Heart right ventricle (tissue), 16 donors: ENCODE measurements around the gene ATP2B3. TPM values are rescaled to one million over a fixed set of nuclear protein-coding genes. Genes with fewer than 3 reads are reported as not detected.

Experiments used
- ATAC-seq, 8 donors: fragments of 200-7000 bp; cut with Tn5 transposase; one replicate each; pipeline ENCODE4 v1.9.1; 2020; ENCODE audit warnings: mild to moderate bottlenecking in 8 of 8, moderate library complexity in 8 of 8, moderate number of reproducible peaks in 1 of 8
- DNase-seq, 2 donors: peaks; one replicate each; pipeline ENCODE4 v3.0.0-alpha.2; 2020
- H3K27ac ChIP-seq, 10 donors: fragments of 200-600 bp; sonication (generic) in 2 of 10; one replicate each; pipeline versions ENCODE4 v1.5.0 to v1.8.0; 2020 to 2022; ENCODE audit warnings: mild to moderate bottlenecking in 3 of 10
- H3K27me3 ChIP-seq, 7 donors: fragments of 200-600 bp; one replicate each; pipeline ENCODE4 v1.8.0; 2021 to 2022; ENCODE audit warnings: mild to moderate bottlenecking in 2 of 7
- H3K36me3 ChIP-seq, 9 donors: fragments of 200-600 bp; sonication (generic) in 1 of 9; one replicate each; pipeline versions ENCODE4 v1.5.0 to v1.8.0; 2020 to 2022; ENCODE audit warnings: mild to moderate bottlenecking in 2 of 9
- H3K4me1 ChIP-seq, 9 donors: fragments of 200-600 bp; sonication (generic) in 1 of 9; one replicate each; pipeline versions ENCODE4 v1.5.0 to v1.8.0; 2020 to 2022; ENCODE audit warnings: mild to moderate bottlenecking in 4 of 9
- H3K4me3 ChIP-seq, 10 donors: fragments of 200-600 bp; sonication (generic) in 2 of 10; one replicate each; pipeline versions ENCODE4 v1.5.0 to v1.8.0; 2020 to 2022; ENCODE audit warnings: mild to moderate bottlenecking in 7 of 10, moderate library complexity in 2 of 10
- H3K9me3 ChIP-seq, 11 donors: fragments of 200-600 bp in 10 of 11; sonication (generic) in 2 of 11; one replicate each; pipeline versions ENCODE4 v1.5.0 to v1.8.0; 2013 to 2022; ENCODE audit warnings: mild to moderate bottlenecking in 2 of 11, control low read depth in 1 of 11, moderate library complexity in 1 of 11
- WGBS, 2 donors: extraction: QIAGEN DNeasy Blood & Tissue Kit; methylation state at CpG; one replicate each; pipeline ENCODE4 v1.1.7; 2013; ENCODE audit warnings: inconsistent platforms in 1 of 2; 5-methylcytosine and 5-hydroxymethylcytosine counted together
- intact Hi-C, 10 donors: fragments of 100-400 bp; cut with DNase I; formaldehyde crosslinking; loops; one replicate each; pipeline versions ENCODE4 v1.11.1 to v1.14.2; 2022
- polyA plus RNA-seq, 2 donors: library from polyadenylated mRNA; stranded (reverse); fragments of 200-250 nt; gene quantifications; one replicate each; pipeline ENCODE4 v1.2.3, GENCODE V29; 2013
- total RNA-seq, 10 donors: library from RNA; stranded (reverse); fragmentation: NEBNext Ultra II Directional in 3 of 10; extraction: Animal tissue kit (Norgen Biotek cat#: 25700) in 3 of 10; gene quantifications; one replicate each; pipeline versions ENCODE4 v1.2.1 to v1.2.4, GENCODE V29; 2021 to 2023
- TF ChIP-seq, protein P1 (sequence below), 9 donors: fragments of 200-600 bp; sonication (generic) in 2 of 9; IDR thresholded peaks; one replicate each; pipeline versions ENCODE4 v1.5.0 to v1.8.0; 2021 to 2022; ENCODE audit warnings: antibody characterized with exemption in 9 of 9, mild to moderate bottlenecking in 5 of 9, moderate library complexity in 1 of 9
- donor health status: Arrhythmogenic right ventricular cardiomyopathy.
- donor health status: ischemic (EF 13 %, LVEDD 7.1; RV severe dilation, severe dysfunction).
- donor health status: healthy with polysubstance abuse.
- donor health status: DM: no; HTN: yes; CAD: no.
- donor health status: DM: no; HTN: no; CAD: no.
- donor health status: ischemic (EF 25% LVEDD 6.9; RV normal size, moderate dysfunction).
- donor health status: ischemic (EF 25% LVEDD 5.7; RV mildly dilated, moderate dysfunction).
- donor health status: healthy.
- donor health status: DM: yes; HTN: yes; CAD: no.
- donor health status: Ischemic cardiomyopathy.
- donor health status: ischemic (EF 35%, LVEDD 5.7; RV mildly dilated, moderate dysfunction).
- donor health status: nonischemic (EF 11% LVEDD 7.7; RV severe dilation, severe dysfunction).
- donor health status: DM: yes; HTN: yes; CAD: no.
- donor health status: PGD.
- donor health status: ischemic (EF 29% LVEDD 5.4; RV normal size, mild dysfunction).
- donor health status: nonischemic (EF 23%, LVEDD 6.1; RV moderate dilation, normal function).

ATP2B3 gene
- total and polyA plus RNA-seq, 12 donors = not detected

DNA sequence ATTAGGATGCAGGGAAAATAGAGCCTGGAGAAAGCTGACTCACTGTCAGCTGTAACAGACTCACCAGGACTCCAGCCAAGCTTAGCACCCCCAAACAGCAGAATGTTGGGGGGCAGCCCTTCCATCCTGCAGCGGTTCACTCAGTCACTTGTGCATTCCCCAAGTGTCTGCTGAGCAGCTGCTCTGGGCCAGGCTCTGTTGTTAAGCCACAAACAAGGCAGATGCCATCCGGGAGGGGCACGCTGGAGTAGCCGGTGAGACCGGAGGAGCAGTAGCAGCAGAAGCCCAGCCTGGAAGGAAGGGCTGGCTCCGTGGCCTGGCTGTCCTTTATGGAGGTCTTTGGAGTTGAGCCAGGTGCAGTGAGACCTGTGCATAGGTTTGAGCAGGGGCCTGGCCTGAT, 59.5 kb downstream of the ATP2B3 start:
- Histone ChIP-seq H3K27me3 (peaks cover 0 to 31% (median 0%) of the 10 kb centered on the region in 7 donors), H3K36me3 (no peaks in the 10 kb centered on the region), H3K4me3 (no peak overlapping the region), H3K4me1 (no peaks in the 10 kb centered on the region), H3K9me3 (no peaks in the 10 kb centered on the region), H3K27ac (no peak overlapping the region)
- WGBS, 2 donors = 95 to 96% methylated on average over 6 of the region's 6 CpGs
- TF ChIP-seq, protein P1, sequence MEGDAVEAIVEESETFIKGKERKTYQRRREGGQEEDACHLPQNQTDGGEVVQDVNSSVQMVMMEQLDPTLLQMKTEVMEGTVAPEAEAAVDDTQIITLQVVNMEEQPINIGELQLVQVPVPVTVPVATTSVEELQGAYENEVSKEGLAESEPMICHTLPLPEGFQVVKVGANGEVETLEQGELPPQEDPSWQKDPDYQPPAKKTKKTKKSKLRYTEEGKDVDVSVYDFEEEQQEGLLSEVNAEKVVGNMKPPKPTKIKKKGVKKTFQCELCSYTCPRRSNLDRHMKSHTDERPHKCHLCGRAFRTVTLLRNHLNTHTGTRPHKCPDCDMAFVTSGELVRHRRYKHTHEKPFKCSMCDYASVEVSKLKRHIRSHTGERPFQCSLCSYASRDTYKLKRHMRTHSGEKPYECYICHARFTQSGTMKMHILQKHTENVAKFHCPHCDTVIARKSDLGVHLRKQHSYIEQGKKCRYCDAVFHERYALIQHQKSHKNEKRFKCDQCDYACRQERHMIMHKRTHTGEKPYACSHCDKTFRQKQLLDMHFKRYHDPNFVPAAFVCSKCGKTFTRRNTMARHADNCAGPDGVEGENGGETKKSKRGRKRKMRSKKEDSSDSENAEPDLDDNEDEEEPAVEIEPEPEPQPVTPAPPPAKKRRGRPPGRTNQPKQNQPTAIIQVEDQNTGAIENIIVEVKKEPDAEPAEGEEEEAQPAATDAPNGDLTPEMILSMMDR (IDR thresholded peaks at IDR 0.05) = no peak
- intact Hi-C loops = no loop called here
- DNase-seq (no peak), ATAC-seq (no peak)

DNA sequence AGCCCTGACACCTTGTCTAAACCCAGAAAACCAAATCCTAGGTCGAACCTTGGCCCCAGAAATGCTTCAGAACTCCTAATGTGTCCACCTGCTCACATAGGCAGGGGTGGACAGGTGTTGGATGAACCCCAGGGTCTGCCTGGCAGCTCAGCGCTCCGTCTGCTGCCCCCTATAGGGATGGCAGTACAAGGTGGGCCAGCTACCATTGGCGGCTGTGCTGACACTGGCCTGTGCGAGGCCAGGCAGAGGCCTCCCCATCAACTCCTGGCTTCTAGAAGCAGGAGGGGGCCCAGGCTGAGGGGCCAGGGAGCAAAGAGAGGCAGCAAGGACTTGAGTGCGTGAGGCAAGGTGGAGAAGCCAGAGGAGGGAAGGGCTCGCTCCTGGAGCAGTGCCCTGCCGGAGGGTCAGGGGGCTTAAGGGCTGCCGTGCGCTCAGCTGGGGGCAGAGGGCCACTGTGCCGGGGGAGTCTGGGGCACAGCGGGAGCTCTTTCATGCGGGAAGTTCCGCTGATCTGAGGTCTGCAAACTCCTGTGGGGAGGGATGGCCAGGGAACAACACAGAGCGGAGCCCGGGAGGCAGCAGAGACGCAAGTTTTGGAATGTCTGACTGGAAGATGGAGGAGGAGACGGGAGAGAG, 60.9 kb downstream of the ATP2B3 start:
- H3K27ac ChIP-seq = no peak overlapping the region
- 91 to 92% methylated on average over 15 to 18 of the region's 18 CpGs for WGBS, 2 donors
- no peaks in the 10 kb centered on the region for H3K9me3 ChIP-seq
- peaks cover 0 to 22% (median 0%) of the 10 kb centered on the region in 7 donors for H3K27me3 ChIP-seq
- ATAC-seq = no peak
- TF ChIP-seq, protein P1 (IDR thresholded peaks at IDR 0.05) = no peak
- DNase-seq = no peak
- intact Hi-C loops = no loop called here
- no peaks in the 10 kb centered on the region for H3K36me3 ChIP-seq
- H3K4me3 ChIP-seq = no peak overlapping the region
- peaks cover 0 to 6% (median 0%) of the 10 kb centered on the region in 9 donors for H3K4me1 ChIP-seq

DNA sequence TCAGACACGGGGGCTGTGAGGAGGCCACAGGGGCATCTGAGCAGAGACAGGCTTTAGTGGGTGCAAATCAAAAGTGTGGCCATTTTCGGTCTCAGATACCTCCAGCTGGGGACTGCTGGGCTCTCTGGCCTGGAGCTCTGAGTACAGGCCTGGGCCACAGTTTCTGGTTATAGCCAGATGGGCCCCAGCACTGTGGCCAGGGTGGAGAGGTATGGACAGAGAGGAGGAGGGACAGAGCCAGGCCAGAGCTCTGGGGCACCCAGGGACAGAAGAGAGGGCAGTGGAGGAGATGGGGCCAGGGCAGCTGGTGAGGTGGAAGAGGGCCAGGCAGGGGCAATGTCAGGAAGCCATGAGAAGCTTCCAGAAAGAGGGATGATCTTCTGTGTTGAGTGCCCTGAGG, 61.4 kb downstream of the ATP2B3 start:
- peaks cover 0 to 17% (median 0%) of the 10 kb centered on the region in 7 donors for H3K27me3 ChIP-seq
- no peaks in the 10 kb centered on the region for H3K36me3 ChIP-seq
- no peaks in the 10 kb centered on the region for H3K9me3 ChIP-seq
- 76 to 88% methylated on average over 2 of the region's 2 CpGs for WGBS, 2 donors
- TF ChIP-seq, protein P1 (IDR thresholded peaks at IDR 0.05) = no peak
- H3K27ac ChIP-seq = no peak overlapping the region
- ATAC-seq (no peak), DNase-seq (no peak)
- intact Hi-C loops = no loop called here
- peaks cover 0 to 10% (median 0%) of the 10 kb centered on the region in 9 donors for H3K4me1 ChIP-seq
- H3K4me3 ChIP-seq = no peak overlapping the region

DNA sequence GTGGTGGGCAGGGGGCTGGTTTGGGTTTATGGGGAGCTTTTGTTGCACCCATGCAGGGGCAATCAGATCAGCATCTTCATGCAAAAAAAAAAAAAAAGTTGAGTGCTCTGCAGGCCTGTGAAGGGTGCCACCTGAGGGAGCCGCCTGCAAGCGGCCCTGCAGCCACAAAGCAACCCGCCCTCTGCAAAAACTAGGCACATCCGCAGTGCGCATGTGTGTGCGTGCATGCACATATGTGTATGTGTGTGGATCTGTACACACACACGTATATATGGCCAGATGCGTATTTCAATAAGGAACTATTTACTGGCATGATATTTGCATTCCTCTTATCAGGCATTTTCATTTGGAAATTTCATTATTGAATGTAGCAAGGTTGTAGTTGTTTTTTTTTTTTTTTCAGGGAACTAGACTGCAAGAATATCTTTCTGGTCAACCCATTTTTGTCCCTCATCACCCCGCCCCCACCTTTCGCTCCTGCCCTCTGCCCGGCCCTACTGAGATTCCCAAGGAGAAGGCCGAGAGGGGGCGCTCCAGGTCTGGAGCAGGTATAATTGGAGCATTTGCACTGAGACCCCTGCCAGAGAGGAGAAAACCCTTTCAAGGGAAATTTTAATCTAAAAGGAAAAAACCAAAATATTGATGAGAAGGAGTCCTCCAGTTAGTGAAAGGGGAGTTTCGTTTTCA, 63.4 kb downstream of the ATP2B3 start:
- intact Hi-C loops = no loop called here
- Histone ChIP-seq H3K27ac (no peak overlapping the region), H3K36me3 (no peaks in the 10 kb centered on the region), H3K9me3 (no peaks in the 10 kb centered on the region), H3K27me3 (peaks cover 0 to 7% (median 0%) of the 10 kb centered on the region in 7 donors), H3K4me1 (peaks cover 0 to 10% (median 0%) of the 10 kb centered on the region in 9 donors), H3K4me3 (no peak overlapping the region)
- DNase-seq (no peak), ATAC-seq (no peak)
- 82 to 91% methylated on average over 12 to 14 of the region's 14 CpGs for WGBS, 2 donors
- TF ChIP-seq, protein P1 (IDR thresholded peaks at IDR 0.05) = peak in 5 of 9 donors; percentile 7 to 24 (median 13)
